ENCODE data around the gene ACP4.

Gene ACP4

GRCh38 chr19:50823389-50824042 lies 33.3 kb downstream of the ACP4 start, which contains the start of gene KLK1:
Gene KLK1 (minus strand): TSS chr19:50823787. CDS start chr19:50823748, 39 bp downstream.
- DNase-seq (ENCODE audit: low read depth in 3 of 3) = no peak

DNA sequence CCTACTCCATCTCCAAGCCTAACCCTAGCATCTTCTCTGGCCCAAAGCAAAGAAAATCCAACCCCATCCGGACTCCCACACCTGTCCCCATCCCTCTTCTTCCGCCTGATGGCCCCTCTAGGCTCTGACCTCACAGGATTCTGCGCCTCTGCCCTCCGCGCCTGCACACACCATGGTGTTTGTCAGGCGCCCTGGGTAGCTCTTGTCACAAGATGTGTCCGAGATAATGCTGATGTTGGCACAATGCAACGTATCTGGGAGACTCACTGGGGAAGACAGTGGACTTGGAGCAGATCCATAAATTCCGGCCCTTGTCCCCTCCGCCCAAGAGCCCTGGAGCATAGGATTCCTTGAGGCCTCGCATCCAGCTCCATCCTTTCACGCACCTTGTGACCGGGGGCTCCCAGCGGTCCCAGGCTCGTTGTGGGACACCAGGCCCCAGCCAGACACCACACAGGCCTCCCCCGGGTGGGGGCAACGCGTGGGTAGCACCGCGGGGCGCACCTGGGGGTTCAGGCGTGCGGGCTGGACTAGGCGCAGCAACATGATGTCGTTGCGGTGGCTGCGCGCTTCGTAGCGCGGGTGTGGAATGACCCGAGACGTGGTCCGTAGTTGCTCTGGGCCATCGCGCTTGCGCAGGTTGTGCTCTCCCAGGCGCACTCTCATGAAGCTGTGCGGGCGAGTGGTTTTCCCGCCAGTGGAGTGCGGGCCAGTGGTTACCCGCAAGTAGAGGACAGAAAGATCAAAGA lies 36.5 kb downstream of the ACP4 start:
- DNase-seq (ENCODE audit: low read depth in 3 of 3) = no peak

GRCh38 chr19:50827476-50827875 lies 37.3 kb downstream of the ACP4 start:
- no peak for DNase-seq (ENCODE audit: low read depth in 3 of 3)

GRCh38 chr19:50829801-50830200 lies 39.6 kb downstream of the ACP4 start:
- no peak for DNase-seq (ENCODE audit: low read depth in 3 of 3)

DNA sequence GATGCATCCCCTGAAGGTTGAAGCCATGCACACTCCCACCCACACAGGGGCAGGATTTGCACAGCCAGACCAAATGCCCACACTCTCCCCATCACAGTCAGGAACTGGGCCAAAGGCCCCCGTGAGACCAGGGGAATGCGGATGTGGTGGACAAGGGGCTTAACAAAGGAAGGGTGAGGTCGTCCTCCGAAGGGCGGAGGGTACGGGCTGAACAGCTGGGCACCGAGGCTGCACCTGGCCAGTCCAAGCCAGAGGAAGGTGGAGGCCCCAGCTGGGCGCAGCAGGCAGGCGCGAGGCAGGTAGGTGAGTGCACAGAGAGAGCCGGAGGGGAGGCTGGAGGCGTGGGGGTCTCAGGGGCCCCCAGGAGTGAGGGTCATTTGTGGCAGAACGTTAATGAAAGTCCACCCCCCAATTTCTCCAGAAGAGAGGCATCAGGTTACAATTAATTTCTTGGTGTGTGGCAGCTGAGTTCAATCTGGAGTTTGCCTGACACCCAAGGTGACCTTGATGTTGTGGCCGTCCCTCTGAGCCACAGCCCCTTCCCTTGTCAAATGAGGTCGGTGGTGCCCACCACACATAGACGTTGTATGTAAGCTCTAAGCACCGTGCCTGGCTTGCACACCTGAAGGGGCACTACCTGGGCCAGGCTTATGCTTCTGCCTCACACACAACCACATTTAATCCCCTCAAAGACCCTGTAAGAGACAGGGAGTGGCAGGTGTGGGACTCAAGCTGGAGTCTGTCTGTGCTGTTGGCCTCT lies 40.2 kb downstream of the ACP4 start:
- no peak for DNase-seq (ENCODE audit: low read depth in 3 of 3)

- DNase-seq (ENCODE audit: low read depth in 3 of 3) = no peak
Measured at GRCh38 chr19:50831026-50831396, 40.8 kb downstream of the ACP4 start.

GRCh38 chr19:50832666-50833065 lies 42.5 kb downstream of the ACP4 start:
- DNase-seq (ENCODE audit: low read depth in 3 of 3) = no peak

DNA sequence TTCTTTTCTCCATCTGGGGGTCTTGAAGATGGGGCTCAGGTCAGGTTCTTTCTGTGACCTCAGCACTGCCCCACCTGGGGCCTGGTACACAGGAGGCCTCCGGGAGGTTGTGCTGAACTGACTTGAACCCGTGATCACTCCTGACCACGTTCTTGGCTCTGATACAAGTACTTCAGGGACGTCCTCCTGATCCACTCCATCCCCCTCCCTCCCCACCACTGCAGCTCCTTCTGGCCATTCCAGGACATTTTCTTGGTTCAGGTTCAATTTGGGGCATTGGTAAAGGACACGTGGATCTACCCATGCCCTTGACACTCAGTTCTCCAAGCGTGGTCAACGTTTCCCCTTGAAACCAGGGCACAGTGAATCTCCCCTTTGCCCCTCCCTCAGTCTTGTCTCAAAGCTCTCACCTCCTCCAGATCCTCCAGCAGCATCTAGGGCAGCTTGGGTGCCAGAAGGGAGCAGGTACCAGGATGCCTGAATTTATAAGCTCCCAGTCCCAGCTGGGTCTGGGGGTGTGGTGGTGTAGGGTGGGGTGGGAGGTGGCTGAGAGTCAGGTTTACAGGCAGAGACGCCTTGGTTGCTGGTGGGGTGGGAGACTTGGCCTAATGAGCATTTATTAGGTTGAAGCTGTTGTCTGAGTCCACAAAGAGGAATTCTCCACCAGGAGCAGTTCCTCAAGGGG lies 43.0 kb downstream of the ACP4 start, which contains the start of gene KLK15:
Gene KLK15, minus strand, starts transcription at position 458 of the 685 bp plus-strand sequence. CDS start 2,082 bp downstream, outside the sequence.
- no peak for DNase-seq (ENCODE audit: low read depth in 3 of 3)

DNA sequence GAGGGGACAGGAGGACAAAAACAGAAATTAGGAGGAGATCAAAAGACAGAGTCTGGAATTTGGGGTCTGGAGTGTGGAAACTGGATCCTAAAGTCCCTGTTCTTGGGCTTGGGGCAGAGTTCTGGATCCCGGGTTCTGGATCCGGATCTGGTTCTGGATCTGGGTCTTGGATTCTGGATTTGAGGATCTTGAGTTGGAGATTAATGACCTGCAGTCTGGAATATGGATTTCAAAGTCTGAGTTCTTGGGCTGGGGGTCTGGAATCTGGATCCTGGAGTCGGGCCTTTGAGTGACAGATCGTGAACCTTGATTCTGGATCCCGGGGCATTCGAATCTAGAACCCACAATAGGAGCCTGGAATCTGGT lies 43.6 kb downstream of the ACP4 start:
- DNase-seq (ENCODE audit: low read depth in 3 of 3) = no peak

DNA sequence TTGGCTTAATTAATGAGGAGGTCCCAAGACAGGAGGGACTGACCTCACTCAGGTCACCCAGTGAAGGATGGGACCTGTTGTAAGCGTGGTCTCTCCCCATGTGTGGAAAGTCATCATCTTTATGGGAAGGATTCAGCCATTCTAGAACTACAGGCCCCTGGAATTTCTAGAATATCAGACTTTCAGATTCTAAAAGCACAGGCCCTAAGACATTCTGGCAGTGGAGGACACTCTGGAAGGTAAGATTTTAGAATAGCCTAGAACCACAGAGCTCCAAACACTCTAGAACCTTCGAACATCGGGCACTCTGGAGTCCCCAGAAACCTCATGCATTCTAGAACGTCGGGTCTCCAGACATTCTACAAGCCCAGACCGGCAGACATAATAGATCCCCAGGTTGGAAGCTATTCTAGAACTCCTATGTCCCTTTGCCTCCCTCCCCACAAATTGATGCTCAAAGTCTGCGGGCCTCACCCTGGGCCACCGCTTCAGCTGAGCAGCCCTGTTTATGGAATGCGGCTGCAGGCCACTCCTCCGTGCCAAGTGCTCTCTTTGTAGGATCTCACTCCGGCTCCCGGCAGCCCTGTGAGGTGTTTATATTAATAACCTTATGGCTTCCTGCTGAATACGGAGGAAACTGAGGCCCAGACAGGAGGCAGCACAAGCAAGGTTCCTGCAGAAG lies 45.0 kb downstream of the ACP4 start:
- DNase-seq (ENCODE audit: low read depth in 3 of 3) = no peak

DNA sequence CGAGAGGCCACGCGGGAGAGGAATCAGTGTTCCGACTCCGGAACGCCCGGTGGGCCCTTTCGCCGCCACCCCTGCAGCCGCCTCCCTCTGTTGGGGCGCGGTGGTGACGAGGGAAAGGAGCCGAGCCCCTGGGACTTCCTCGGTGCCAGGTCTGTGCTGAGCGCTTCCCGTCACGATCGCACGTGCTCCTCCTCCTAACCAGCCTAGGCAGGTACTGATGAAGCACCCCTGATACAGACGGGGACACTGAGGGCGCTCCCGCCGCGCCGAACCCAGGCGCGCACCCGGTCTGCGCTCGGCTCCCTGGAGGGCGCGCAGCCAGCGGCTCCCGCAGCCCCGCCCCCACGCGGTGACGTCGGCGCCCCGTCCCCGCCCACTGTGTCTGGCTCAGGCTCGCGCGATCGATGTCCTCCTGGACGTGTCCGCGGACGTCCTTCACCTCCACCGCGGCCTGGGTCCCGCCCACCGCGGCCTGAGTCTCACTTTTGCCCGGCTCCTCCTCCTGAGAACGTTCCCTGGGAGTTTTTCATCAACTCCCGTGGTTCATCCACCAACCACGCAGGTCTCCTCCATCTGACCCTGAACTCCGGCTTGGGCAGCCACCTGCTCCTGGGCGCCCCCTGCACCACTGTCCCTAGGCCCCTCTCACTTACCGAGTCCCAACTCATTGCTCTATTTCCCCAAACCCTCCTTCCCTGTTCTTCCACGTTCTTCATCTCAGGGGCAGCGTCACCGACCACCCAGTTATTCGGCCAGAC lies 45.7 kb downstream of the ACP4 start:
- peak; percentile 43 to 63 (median 55) for DNase-seq (ENCODE audit: low read depth in 3 of 3)

GRCh38 chr19:50836543-50837195 lies 46.5 kb downstream of the ACP4 start:
- DNase-seq (ENCODE audit: low read depth in 3 of 3) = no peak

DNA sequence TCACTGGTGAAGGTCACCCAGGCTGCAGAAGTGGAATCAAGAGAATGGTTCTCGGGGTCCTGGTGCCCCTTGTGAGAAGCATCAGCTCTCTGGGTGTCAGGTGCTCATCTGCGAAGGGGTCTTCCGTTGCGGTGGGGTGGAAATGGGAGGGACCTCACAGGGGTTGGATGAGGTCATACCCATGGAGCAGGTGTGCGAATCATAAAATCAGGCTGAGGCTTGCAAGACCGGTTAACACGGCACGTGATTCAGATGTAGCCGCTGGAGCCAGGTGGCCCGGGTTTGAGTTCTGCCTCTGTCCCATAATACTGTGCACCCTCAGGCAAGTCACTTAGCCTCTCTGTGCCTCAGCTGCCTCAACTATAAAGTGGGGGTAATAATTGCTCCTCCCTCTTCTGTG lies 47.1 kb downstream of the ACP4 start:
- DNase-seq (ENCODE audit: low read depth in 3 of 3) = no peak

DNA sequence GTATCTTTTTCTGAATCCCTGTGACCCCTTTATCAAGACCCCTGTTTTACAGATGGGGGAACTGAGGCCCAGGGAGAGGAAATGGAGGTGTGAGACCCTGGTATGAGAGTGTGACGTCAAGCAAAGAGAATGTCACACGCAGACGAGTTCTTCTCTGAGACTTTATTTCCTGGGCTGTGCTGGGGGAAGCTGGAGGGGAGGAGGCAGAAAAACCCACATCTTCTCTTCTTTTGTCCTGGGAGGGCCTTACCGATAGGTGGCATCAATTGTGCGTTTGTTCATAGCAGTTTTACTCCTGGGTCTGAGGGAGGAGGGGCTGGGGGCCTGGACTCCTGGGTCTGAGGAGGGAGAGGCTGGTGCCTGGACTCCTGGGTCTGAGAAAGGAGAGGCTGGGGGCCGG lies 48.0 kb downstream of the ACP4 start:
- DNase-seq (ENCODE audit: low read depth in 3 of 3) = no peak

DNA sequence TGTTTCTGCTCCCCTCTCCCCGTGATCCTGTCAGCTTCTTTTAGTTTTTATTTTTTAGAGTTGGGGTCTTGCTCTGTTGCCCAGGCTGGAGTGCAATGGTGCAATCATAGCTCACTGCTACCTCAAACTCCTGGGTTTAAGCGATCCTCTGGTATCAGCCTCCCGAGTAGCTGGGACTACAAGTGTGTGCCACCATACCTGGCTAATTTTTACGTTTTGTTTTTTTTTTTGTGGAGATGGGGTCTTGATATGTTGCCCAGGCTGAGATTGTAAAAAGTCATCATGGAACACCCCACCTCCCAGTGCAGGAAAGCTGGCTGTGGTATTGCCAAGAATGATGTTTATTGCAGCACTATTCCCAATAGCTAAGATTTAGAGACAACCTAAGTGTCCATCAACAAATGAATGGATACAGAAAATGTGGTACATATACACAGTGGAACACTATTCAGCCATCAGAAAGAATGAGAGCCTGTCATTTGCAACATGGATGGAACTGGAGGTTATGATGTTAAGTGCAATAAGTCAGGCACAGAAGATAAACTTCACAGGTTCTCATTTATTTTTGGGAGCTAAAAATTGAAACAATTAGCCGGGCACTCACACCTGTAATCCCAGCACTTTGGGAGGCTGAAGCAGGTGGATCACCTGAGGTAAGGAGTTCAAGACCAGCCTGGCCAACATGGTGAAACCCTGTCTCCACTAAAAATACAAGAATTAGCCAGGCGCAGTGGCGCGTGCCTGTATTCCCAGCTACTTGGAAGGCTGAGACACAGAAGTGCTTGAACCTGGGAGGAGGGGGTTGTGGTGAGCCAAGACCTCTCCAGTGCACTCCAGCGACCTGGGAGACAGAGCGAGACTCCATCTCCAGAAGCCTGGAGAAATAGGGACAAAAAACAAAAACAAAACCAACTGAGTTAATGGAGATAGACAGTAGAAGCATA lies 49.8 kb downstream of the ACP4 start:
- DNase-seq (ENCODE audit: low read depth in 3 of 3) = no peak

- no peak for DNase-seq (ENCODE audit: low read depth in 3 of 3)
Measured at GRCh38 chr19:50842130-50842529, 51.9 kb downstream of the ACP4 start.

DNA sequence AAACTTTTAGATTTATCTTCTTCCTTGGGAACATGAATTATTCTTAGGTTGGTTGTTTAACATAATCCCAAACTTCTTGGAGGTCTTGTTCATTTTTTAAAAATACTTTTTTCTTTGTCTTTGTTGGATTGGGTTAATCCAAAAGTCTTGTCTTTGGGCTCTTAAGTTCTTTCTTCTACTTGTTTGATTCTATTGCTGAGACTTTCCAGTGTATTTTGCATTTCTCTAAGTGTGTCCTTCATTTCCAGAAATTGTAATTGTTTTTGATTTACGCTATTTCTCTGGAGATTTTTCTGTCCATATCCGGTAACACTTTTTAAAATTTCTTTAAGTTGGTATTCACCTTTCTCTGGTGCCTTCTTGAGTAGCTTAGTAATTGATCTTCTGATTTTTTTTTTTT lies 53.0 kb downstream of the ACP4 start:
- DNase-seq (ENCODE audit: low read depth in 3 of 3) = no peak

GRCh38 chr19:50843701-50844221 lies 53.5 kb downstream of the ACP4 start:
- no peak for DNase-seq (ENCODE audit: low read depth in 3 of 3)
